Endometrial microvascular endothelial cells (primary cell): Measurements from ENCODE around the gene KCTD16. TPM values are rescaled to one million over a fixed set of nuclear protein-coding genes. Genes with fewer than 3 reads are reported as not detected.

Experiments
- in situ Hi-C: cut with HindIII; loops from 2 replicates; pipeline ENCODE4 v1.10.0; 2017; ENCODE audit warnings: low sequenced_read_pairs, low pct_unique_long_range_greater_than_20kb; ENCODE audit errors: inconsistent ontology term
- total RNA-seq: library from RNA; depleted of rRNA; stranded (reverse); fragments of >200 nt; gene quantifications from one replicate; pipeline ENCODE4 v1.2.3, GENCODE V29; 2015; ENCODE audit errors: inconsistent ontology term

Gene KCTD16
- total RNA-seq, 1 donor from 2014 or later, result under 0.01 TPM

GRCh38 chr5:144313147-144313726, 142.6 kb downstream of the KCTD16 start:
- in situ Hi-C loops, result no loop called here

GRCh38 chr5:144315026-144315425, 144.4 kb downstream of the KCTD16 start:
- in situ Hi-C loops, result no loop called here

GRCh38 chr5:144315994-144316634, 145.4 kb downstream of the KCTD16 start:
- in situ Hi-C loops, result no loop called here

GRCh38 chr5:144318011-144318410, 147.3 kb downstream of the KCTD16 start:
- in situ Hi-C loops, result no loop called here

- in situ Hi-C loops, result no loop called here
Measured at GRCh38 chr5:144318460-144318859, 147.8 kb downstream of the KCTD16 start.

GRCh38 chr5:144323181-144323580, 152.5 kb downstream of the KCTD16 start:
- in situ Hi-C loops, result no loop called here

GRCh38 chr5:144325532-144325931, 154.9 kb downstream of the KCTD16 start:
- in situ Hi-C loops, result no loop called here

GRCh38 chr5:144328494-144328893, 157.8 kb downstream of the KCTD16 start:
- in situ Hi-C loops, result no loop called here

- in situ Hi-C loops, result no loop called here
Measured at GRCh38 chr5:144328980-144329379, 158.3 kb downstream of the KCTD16 start.

GRCh38 chr5:144329681-144330080, 159.0 kb downstream of the KCTD16 start:
- in situ Hi-C loops, result no loop called here

- in situ Hi-C loops, result no loop called here
Measured at GRCh38 chr5:144331361-144331760, 160.7 kb downstream of the KCTD16 start.

- in situ Hi-C loops, result no loop called here
Measured at GRCh38 chr5:144332265-144332664, 161.6 kb downstream of the KCTD16 start.

- in situ Hi-C loops, result no loop called here
Measured at GRCh38 chr5:144333336-144333920, 162.8 kb downstream of the KCTD16 start.

GRCh38 chr5:144335561-144335960, 164.9 kb downstream of the KCTD16 start:
- in situ Hi-C loops, result no loop called here

GRCh38 chr5:144336191-144336961, 165.7 kb downstream of the KCTD16 start:
- in situ Hi-C loops, result no loop called here

GRCh38 chr5:144352330-144352729, 181.7 kb downstream of the KCTD16 start:
- in situ Hi-C loops, result no loop called here

GRCh38 chr5:144352732-144353317, 182.2 kb downstream of the KCTD16 start:
- in situ Hi-C loops, result no loop called here

GRCh38 chr5:144356489-144356888, 185.8 kb downstream of the KCTD16 start:
- in situ Hi-C loops, result no loop called here

- in situ Hi-C loops, result no loop called here
Measured at GRCh38 chr5:144361406-144361805, 190.7 kb downstream of the KCTD16 start.
